ENCODE data around the gene CUL4A. TPM values are rescaled to one million over a fixed set of nuclear protein-coding genes. Genes with fewer than 3 reads are reported as not detected.
"Not testable (repeated sequence)": the region's sequence is repeated elsewhere in the genome, so short reads cannot be mapped to it uniquely, and the experiment has no call there.

The CUL4A gene
- total and polyA plus RNA-seq, 2 donors (not counting 1 experiment from before 2014, with no cell fraction given) = 107 to 126 TPM

DNA sequence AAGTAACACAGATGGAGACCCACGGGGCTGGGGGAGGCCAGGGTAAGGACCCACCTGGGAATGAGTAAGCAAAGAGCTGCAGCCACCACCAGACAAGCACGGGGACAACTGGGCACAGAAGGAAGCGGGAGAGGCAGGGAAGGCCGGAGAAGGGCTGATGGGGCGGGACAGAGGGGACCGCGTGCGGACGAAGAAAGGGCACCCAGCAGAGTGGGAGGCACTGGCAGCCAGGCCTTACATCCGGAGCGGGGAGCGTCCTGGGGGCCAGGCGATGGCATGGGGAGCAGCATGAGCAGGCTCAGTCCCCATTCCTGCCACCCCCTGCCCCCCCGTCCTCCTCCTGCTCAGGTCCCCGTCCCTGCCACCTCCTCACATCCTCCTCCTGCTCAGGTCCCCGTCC is 48.0 kb upstream of the CUL4A start:
- no peak for DNase-seq (ENCODE audit: low read depth in 2 of 2)
- H3K36me3 ChIP-seq (ENCODE audit: control insufficient read depth, insufficient read depth, low read length) = no peaks in the 10 kb centered on the region
- no peak for TF ChIP-seq EZH2 (IDR thresholded peaks at IDR 0.05; ENCODE audit: low read length, missing control alignments)
- no peak for TF ChIP-seq CTCF (conservative IDR thresholded peaks at IDR 0.05 in 1 of 2, IDR thresholded peaks at IDR 0.05 in 1 of 2; ENCODE audit: low read depth in 1 of 2, low read length in 2 of 2)
- peaks cover 2% of the 10 kb centered on the region for H3K4me1 ChIP-seq (ENCODE audit: control insufficient read depth, extremely low read depth, insufficient read depth, low read length)
- H3K27ac ChIP-seq (ENCODE audit: insufficient read depth, low read length) = no peak overlapping the region
- no peaks in the 10 kb centered on the region for H4K20me1 ChIP-seq (ENCODE audit: control insufficient read depth, extremely low read depth, insufficient read depth, low read length)
- no peaks in the 10 kb centered on the region for H3K9me3 ChIP-seq (ENCODE audit: control insufficient read depth, insufficient read depth, low read depth, low read length)
- no peaks in the 10 kb centered on the region for H3K79me2 ChIP-seq (ENCODE audit: control insufficient read depth, insufficient read depth, low read length)
- no peak overlapping the region for H2AFZ ChIP-seq (ENCODE audit: low read length)
- no peaks in the 10 kb centered on the region for H3K27me3 ChIP-seq (ENCODE audit: control insufficient read depth, insufficient read depth, low read length)
- H3K9ac ChIP-seq (ENCODE audit: insufficient read depth, low read length) = no peak overlapping the region
- no peak overlapping the region for H3K4me3 ChIP-seq (replicated peaks in 1 of 4; ENCODE audit: control extremely low read depth in 1 of 4, insufficient read depth in 1 of 4, low read depth in 3 of 4, low read length in 4 of 4)
- H3K4me2 ChIP-seq (ENCODE audit: extremely low read depth, insufficient read depth, low read length) = no peak overlapping the region

GRCh38 chr13:113161975-113162374 is 47.4 kb upstream of the CUL4A start:
- not testable (repeated sequence) for H3K9ac ChIP-seq (ENCODE audit: insufficient read depth, low read length); H3K79me2 ChIP-seq (ENCODE audit: control insufficient read depth, insufficient read depth, low read length); H3K27me3 ChIP-seq (ENCODE audit: control insufficient read depth, insufficient read depth, low read length); H3K27ac ChIP-seq (ENCODE audit: insufficient read depth, low read length); H2AFZ ChIP-seq (ENCODE audit: low read length); H3K4me1 ChIP-seq (ENCODE audit: control insufficient read depth, extremely low read depth, insufficient read depth, low read length); H4K20me1 ChIP-seq (ENCODE audit: control insufficient read depth, extremely low read depth, insufficient read depth, low read length); DNase-seq (ENCODE audit: low read depth in 2 of 2); H3K4me3 ChIP-seq (replicated peaks in 1 of 4; ENCODE audit: control extremely low read depth in 1 of 4, insufficient read depth in 1 of 4, low read depth in 3 of 4, low read length in 4 of 4); H3K9me3 ChIP-seq (ENCODE audit: control insufficient read depth, insufficient read depth, low read depth, low read length); H3K4me2 ChIP-seq (ENCODE audit: extremely low read depth, insufficient read depth, low read length); H3K36me3 ChIP-seq (ENCODE audit: control insufficient read depth, insufficient read depth, low read length)

GRCh38 chr13:113162783-113163685 is 46.4 kb upstream of the CUL4A start:
- Histone ChIP-seq H3K9me3 (ENCODE audit: control insufficient read depth, insufficient read depth, low read depth, low read length) (no peaks in the 10 kb centered on the region), H3K4me1 (ENCODE audit: control insufficient read depth, extremely low read depth, insufficient read depth, low read length) (peaks cover 2% of the 10 kb centered on the region), H3K79me2 (ENCODE audit: control insufficient read depth, insufficient read depth, low read length) (no peaks in the 10 kb centered on the region), H3K4me2 (ENCODE audit: extremely low read depth, insufficient read depth, low read length) (peak overlapping the region; percentile 15), H4K20me1 (ENCODE audit: control insufficient read depth, extremely low read depth, insufficient read depth, low read length) (no peaks in the 10 kb centered on the region), H3K27ac (ENCODE audit: insufficient read depth, low read length) (no peak overlapping the region), H3K36me3 (ENCODE audit: control insufficient read depth, insufficient read depth, low read length) (no peaks in the 10 kb centered on the region), H3K4me3 (replicated peaks in 1 of 4; ENCODE audit: control extremely low read depth in 1 of 4, insufficient read depth in 1 of 4, low read depth in 3 of 4, low read length in 4 of 4) (no peak overlapping the region), H3K9ac (ENCODE audit: insufficient read depth, low read length) (no peak overlapping the region), H3K27me3 (ENCODE audit: control insufficient read depth, insufficient read depth, low read length) (no peaks in the 10 kb centered on the region), H2AFZ (ENCODE audit: low read length) (no peak overlapping the region)
- no peak for TF ChIP-seq EZH2 (IDR thresholded peaks at IDR 0.05; ENCODE audit: low read length, missing control alignments)
- no peak for DNase-seq (ENCODE audit: low read depth in 2 of 2)

DNA sequence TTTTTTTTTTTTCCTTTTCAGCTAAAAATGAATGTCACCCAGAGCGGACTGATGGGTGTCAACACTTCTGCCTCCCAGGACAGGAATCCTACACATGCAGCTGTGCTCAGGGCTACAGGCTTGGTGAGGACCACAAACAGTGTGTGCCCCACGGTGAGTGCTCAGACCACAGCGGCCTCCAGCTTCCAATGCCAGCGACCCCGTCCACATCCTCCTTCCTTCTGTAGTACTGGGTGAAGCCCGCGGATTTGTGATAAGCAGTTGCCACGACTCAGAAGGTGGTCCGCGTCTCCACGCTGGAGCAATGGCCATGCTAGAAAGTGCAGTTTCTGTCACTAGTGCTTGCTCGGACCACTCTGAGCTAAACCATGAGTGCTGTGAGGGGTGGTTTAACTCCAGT is 44.9 kb upstream of the CUL4A start:
- Histone ChIP-seq H3K27me3 (ENCODE audit: control insufficient read depth, insufficient read depth, low read length) (no peaks in the 10 kb centered on the region), H3K36me3 (ENCODE audit: control insufficient read depth, insufficient read depth, low read length) (peaks cover 2% of the 10 kb centered on the region), H3K4me2 (ENCODE audit: extremely low read depth, insufficient read depth, low read length) (no peak overlapping the region), H4K20me1 (ENCODE audit: control insufficient read depth, extremely low read depth, insufficient read depth, low read length) (no peaks in the 10 kb centered on the region), H3K27ac (ENCODE audit: insufficient read depth, low read length) (no peak overlapping the region), H3K4me1 (ENCODE audit: control insufficient read depth, extremely low read depth, insufficient read depth, low read length) (peaks cover 2% of the 10 kb centered on the region), H3K9ac (ENCODE audit: insufficient read depth, low read length) (no peak overlapping the region), H3K79me2 (ENCODE audit: control insufficient read depth, insufficient read depth, low read length) (no peaks in the 10 kb centered on the region), H3K4me3 (replicated peaks in 1 of 4; ENCODE audit: control extremely low read depth in 1 of 4, insufficient read depth in 1 of 4, low read depth in 3 of 4, low read length in 4 of 4) (no peak overlapping the region), H3K9me3 (ENCODE audit: control insufficient read depth, insufficient read depth, low read depth, low read length) (no peaks in the 10 kb centered on the region), H2AFZ (ENCODE audit: low read length) (no peak overlapping the region)
- no peak for TF ChIP-seq CTCF (conservative IDR thresholded peaks at IDR 0.05 in 1 of 2, IDR thresholded peaks at IDR 0.05 in 1 of 2; ENCODE audit: low read depth in 1 of 2, low read length in 2 of 2)
- no peak for TF ChIP-seq EZH2 (IDR thresholded peaks at IDR 0.05; ENCODE audit: low read length, missing control alignments)
- no peak for DNase-seq (ENCODE audit: low read depth in 2 of 2)

Measured in fibroblast of lung (primary cell).